NT2/D1 (cell line): ENCODE data around the gene KIAA0232.
"Not testable (repeated sequence)": the region's sequence is repeated elsewhere in the genome, so short reads cannot be mapped to it uniquely, and the experiment has no call there.

Experiments
- DNase-seq: peaks from one replicate; pipeline ENCODE4 v3.0.0-alpha.2; 2011; ENCODE audit warnings: low read depth, low spot score
- H3K27me3 ChIP-seq: 2 replicates; pipeline ENCODE4 v1.6.0; 2011; ENCODE audit warnings: mild to moderate bottlenecking; ENCODE audit not compliant: insufficient read length, insufficient read depth
- H3K36me3 ChIP-seq: 2 replicates; pipeline ENCODE4 v1.6.1; 2011; ENCODE audit warnings: mild to moderate bottlenecking, low read length, mixed read lengths; ENCODE audit not compliant: insufficient read depth, insufficient read length
- H3K4me1 ChIP-seq: 2 replicates; pipeline ENCODE4 v1.5.1; 2011; ENCODE audit not compliant: insufficient read depth, insufficient read length
- H3K4me3 ChIP-seq: 2 replicates; pipeline ENCODE4 v1.5.1; 2011; ENCODE audit warnings: low read depth; ENCODE audit not compliant: insufficient read length
- H3K9ac ChIP-seq: 2 replicates; pipeline ENCODE4 v1.6.0; 2011; ENCODE audit warnings: low read depth; ENCODE audit not compliant: insufficient read length
- H3K9me3 ChIP-seq: 2 replicates; pipeline ENCODE4 v1.5.1; 2011; ENCODE audit warnings: mild to moderate bottlenecking, low read length; ENCODE audit not compliant: insufficient read depth
- SUZ12 ChIP-seq: IDR thresholded peaks from 2 replicates; pipeline ENCODE4 v1.6.1; 2011; ENCODE audit not compliant: insufficient read length, insufficient read depth; ENCODE audit errors: extremely low read depth
- YY1 ChIP-seq: IDR thresholded peaks from 2 replicates; pipeline ENCODE4 v1.6.1; 2011; ENCODE audit not compliant: insufficient read length, insufficient read depth
- ZNF274 ChIP-seq: IDR thresholded peaks from 2 replicates; pipeline ENCODE4 v1.6.1; 2011; ENCODE audit warnings: mild to moderate bottlenecking, low read depth, low read length

The KIAA0232 gene

GRCh38 chr4:6888506-6889071, 106.1 kb downstream of the KIAA0232 start:
- H3K4me3 ChIP-seq: no peak overlapping the region
- H3K36me3 ChIP-seq: peaks cover 4% of the 10 kb centered on the region
- H3K9ac ChIP-seq: peak overlapping the region; percentile 13
- DNase-seq: no peak
- H3K9me3 ChIP-seq: peaks cover 14% of the 10 kb centered on the region
- TF ChIP-seq ZNF274 (no peak), SUZ12 (no peak), YY1 (no peak)
- no peaks in the 10 kb centered on the region for H3K27me3 ChIP-seq
- H3K4me1 ChIP-seq: peaks cover 15% of the 10 kb centered on the region

GRCh38 chr4:6889101-6889735, 106.7 kb downstream of the KIAA0232 start:
- Histone ChIP-seq H3K4me3 (no peak overlapping the region), H3K4me1 (peaks cover 15% of the 10 kb centered on the region), H3K36me3 (no peaks in the 10 kb centered on the region), H3K9me3 (peaks cover 14% of the 10 kb centered on the region), H3K9ac (no peak overlapping the region), H3K27me3 (no peaks in the 10 kb centered on the region)
- TF ChIP-seq YY1 (no peak), SUZ12 (no peak), ZNF274 (no peak)
- no peak for DNase-seq

- no peak for DNase-seq
- Histone ChIP-seq H3K9ac (no peak overlapping the region), H3K4me3 (no peak overlapping the region), H3K27me3 (no peaks in the 10 kb centered on the region), H3K4me1 (peaks cover 12% of the 10 kb centered on the region), H3K36me3 (no peaks in the 10 kb centered on the region), H3K9me3 (peaks cover 14% of the 10 kb centered on the region)
- no peak for TF ChIP-seq YY1
- no peak for TF ChIP-seq ZNF274
Measured at GRCh38 chr4:6889736-6890324, 107.3 kb downstream of the KIAA0232 start.

GRCh38 chr4:6890358-6890757, 107.8 kb downstream of the KIAA0232 start:
- peaks cover 14% of the 10 kb centered on the region for H3K9me3 ChIP-seq
- TF ChIP-seq ZNF274 (no peak), SUZ12 (no peak), YY1 (no peak)
- no peaks in the 10 kb centered on the region for H3K36me3 ChIP-seq
- H3K9ac ChIP-seq: no peak overlapping the region
- H3K27me3 ChIP-seq: no peaks in the 10 kb centered on the region
- peaks cover 12% of the 10 kb centered on the region for H3K4me1 ChIP-seq
- no peak for DNase-seq
- no peak overlapping the region for H3K4me3 ChIP-seq

- not testable (repeated sequence) for H3K4me1 ChIP-seq, H3K36me3 ChIP-seq, H3K9ac ChIP-seq, H3K4me3 ChIP-seq, DNase-seq, H3K27me3 ChIP-seq
- H3K9me3 ChIP-seq: peaks cover 14% of the 10 kb centered on the region
Measured at GRCh38 chr4:6890971-6891370, 108.4 kb downstream of the KIAA0232 start.

- Histone ChIP-seq H3K36me3 (no peaks in the 10 kb centered on the region), H3K9ac (peak overlapping the region; percentile 11), H3K27me3 (no peaks in the 10 kb centered on the region), H3K4me1 (peaks cover 4% of the 10 kb centered on the region), H3K9me3 (peaks cover 14% of the 10 kb centered on the region), H3K4me3 (no peak overlapping the region)
- TF ChIP-seq SUZ12: no peak
- TF ChIP-seq YY1: no peak
- TF ChIP-seq ZNF274: no peak
- no peak for DNase-seq
Measured at GRCh38 chr4:6891436-6892170, 109.1 kb downstream of the KIAA0232 start.

GRCh38 chr4:6892190-6892908, 109.8 kb downstream of the KIAA0232 start:
- peaks cover 14% of the 10 kb centered on the region for H3K9me3 ChIP-seq
- no peak for TF ChIP-seq YY1
- no peak for TF ChIP-seq SUZ12
- TF ChIP-seq ZNF274: no peak
- no peaks in the 10 kb centered on the region for H3K27me3 ChIP-seq
- H3K4me3 ChIP-seq: no peak overlapping the region
- peaks cover 4% of the 10 kb centered on the region for H3K4me1 ChIP-seq
- no peak for DNase-seq
- H3K36me3 ChIP-seq: no peaks in the 10 kb centered on the region
- peak overlapping the region; percentile 11 for H3K9ac ChIP-seq
